CD4-positive, alpha-beta T cell treated with Interleukin-15 for 4 hours (primary cell): ENCODE results near the gene RPAP3.
"Not testable (repeated sequence)": the region's sequence is repeated elsewhere in the genome, so short reads cannot be mapped to it uniquely, and the experiment has no call there.

Experiments
- DNase-seq: peaks from one replicate; pipeline ENCODE4 v3.0.0-alpha.2; 2020; ENCODE audit warnings: low spot score

The RPAP3 gene

DNA sequence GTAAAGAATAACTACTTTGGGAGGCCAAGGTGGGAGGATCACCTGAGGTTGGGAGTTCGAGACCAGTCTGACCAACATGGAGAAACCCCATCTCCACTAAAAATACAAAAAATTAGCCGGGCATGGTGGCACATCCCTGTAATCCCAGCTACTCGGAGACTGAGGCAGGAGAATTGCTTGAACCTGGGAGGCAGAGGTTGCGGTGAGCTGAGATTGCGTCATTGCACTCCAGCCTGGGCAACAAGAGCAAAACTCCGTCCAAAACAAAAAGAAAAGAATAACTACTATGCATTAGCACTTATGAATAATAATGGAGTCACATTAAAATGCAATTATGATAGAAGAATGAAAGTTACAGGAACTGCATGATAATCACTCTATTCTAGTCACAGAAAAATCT lies 37.9 kb downstream of the RPAP3 start:
- DNase-seq: not testable (repeated sequence)

DNA sequence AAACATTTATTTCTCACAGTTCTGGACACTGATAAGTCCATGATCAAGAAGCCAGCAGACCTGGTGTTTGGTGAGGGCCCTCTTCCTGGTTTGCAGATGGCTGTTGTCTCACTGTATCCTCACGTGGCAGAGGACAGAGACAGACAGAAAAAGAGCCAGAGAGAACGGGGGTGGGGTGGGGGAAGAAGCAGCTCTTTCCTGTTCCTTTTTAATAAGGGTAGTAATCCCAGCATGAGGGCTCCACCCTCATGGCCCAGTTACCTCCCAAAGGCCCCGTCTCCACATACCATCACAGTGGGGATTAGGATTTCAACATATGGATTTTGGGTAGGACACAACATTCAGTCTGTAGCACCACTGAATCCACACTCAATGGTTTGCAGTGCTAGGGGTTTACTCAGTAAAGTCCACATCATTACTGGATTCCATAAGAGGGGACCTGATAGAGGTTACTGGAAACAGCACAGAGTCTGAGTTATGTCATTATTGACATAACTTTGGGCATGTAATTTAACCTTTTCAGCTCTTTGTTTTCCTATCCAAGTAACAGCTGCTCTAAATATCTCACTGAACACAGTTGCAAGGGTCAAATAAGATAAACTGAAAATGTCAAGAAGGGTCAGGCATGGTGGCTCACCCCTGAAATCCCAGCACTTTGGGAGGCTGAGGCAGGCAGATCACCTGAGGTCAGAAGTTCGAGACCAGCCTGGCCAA lies 53.2 kb downstream of the RPAP3 start:
- no peak for DNase-seq

DNA sequence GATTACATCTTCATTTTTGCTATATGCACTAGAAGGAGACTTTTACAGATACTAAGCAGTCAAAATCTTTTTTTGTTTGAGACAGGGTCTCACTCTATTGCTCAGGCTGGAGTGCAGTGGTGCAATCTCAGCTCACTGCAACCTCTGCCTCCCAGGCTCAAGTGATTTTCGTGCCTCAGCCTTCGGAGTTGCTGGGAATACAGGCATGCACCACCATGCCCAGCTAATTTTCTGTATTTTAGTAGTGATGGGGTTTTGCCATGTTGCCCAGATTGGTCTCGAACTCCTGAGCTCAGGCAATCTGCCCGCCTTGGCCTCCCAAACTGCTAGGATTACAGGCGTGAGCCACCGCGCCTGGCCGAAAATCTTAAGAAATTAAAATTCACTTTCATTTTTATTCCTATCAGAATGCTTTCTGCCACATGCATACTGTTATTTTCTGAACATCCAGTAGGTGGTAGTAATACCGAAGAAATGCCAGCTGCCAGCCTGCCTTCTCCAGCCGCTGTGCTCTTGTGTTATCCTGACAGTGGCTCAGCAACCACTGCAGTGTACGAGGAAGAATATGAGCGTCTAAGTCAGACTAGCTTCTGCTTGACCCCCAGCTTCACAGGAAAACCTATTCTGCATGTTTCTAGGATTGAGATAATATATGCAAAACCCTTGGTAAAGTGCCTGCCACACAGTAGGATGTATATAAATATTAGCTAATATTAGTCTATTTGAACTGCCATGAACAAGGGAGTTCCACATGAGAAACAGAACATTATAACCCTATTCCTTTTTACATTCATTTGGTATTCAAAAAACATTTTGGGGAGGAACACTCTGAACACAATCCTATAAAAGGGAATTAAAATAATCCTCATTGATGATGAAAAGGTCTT lies 54.2 kb downstream of the RPAP3 start:
- peak; percentile 74 for DNase-seq

DNA sequence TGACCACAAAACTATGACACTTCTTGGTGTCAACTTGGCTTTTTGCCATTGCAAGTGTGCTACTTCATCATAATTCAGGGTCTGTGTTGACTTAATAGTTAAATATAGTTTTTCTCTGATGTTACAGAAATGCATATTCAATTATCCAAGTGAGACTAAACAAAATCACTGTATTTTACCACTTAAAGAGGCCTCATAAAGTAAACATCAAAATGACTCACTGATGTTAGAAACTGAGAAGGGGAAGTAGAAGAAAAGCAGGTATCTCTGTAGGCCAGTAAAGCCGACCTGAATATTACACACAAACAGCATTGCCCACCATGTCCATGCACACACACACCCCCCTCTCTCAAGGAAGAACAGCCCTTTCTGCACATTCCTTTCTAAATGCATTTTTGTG lies 55.4 kb downstream of the RPAP3 start:
- no peak for DNase-seq

DNA sequence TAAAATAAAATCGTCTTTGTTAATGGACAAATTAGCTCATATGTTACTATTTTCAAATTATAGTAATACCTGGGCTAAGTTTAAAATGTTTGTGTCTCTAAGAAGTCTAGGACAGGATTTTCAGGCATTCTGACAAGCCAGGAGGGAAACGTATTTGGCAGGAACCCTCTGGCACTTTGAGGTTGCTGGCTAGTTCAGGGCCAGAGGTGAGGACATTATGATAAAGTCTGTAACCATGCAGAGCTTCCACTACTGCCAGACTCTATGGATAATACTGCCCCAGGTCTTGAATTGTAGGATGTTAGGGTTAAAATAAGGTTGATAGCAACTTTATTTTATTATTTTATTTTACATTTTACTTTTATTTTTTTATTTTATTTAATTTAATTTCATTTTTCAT lies 56.4 kb downstream of the RPAP3 start:
- DNase-seq: no peak

DNA sequence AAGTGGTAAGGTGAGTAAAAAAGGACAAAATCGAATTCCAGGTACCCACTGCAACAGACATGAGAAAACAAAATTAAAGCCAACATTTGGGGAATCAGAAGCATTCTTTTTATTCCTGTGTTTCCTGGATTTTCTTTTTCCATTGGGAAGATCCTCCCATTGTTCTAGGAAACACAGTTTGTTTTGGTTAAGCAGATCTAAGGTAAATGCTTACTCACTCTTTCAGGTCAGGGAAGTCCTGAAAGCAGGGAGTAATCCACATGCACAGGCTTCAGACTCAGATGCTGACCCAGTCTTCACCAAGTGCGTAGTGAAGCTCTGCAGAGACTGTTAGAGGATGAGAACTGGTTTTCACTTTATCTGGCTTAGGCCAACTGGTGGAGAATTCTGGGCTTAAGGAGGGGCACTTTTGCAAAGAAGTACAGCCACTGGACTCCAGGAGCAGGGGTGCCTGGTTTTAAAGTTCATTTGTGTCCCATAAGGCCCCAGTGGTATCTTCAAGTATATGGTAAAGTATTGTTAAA lies 57.7 kb downstream of the RPAP3 start:
- no peak for DNase-seq

DNA sequence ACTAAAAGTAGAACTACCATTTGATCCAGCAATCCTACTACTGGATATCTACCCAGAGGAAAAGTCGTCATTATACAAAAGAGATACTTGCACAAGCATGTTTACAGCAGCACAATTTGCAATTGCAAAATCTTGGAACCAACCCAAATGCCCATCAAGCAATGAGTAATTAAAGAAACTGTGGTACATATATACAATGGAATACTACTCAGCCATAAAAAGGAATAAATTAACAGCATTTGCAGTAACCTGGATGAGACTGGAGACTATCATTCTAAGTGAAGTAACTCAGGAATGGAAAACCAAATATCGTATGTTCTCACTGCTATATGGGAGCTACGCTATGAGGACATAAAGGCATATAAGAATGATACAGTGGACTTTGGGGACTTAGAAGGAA lies 63.5 kb downstream of the RPAP3 start:
- not testable (repeated sequence) for DNase-seq

DNA sequence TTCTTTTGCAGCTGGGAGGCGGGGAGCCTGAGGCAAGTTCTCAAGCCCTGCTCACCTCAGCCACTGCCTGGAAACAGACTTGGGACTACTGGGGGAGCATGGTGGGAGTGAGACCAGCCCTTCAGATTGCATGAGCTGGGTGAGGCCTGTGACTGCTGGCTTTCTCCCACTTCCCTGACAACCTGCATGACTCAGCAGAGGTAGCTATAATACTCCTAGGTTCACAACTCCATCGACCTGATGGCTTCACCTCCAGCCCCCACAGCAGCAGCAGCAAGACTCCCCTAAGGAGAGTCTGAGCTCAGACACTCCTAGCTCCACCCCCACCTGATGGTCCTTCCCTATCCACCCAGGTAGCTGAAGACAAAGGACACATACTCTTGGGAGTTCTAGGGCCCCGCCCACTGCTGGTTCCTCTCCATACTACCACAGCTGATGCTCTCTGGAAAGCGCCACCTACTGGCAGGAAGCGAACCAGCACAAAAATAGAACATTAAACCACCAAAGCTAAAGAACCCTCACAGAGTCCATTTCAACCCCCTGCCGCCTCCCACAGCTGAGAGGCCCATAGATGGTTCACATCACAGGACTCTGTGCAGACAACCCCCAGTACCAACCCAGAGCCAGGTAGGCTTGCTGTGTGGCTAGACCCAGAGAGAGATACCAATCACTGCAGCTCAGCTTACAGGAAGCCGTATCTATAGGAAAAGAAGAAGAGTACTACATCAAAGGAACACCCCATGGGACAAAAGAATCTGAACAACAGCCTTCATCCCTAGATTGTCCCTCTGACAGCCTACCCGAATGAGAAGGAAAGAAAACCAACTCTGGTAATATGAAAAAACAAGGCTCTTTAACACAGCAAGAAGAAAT lies 68.7 kb downstream of the RPAP3 start:
- peak; percentile 35 for DNase-seq

DNA sequence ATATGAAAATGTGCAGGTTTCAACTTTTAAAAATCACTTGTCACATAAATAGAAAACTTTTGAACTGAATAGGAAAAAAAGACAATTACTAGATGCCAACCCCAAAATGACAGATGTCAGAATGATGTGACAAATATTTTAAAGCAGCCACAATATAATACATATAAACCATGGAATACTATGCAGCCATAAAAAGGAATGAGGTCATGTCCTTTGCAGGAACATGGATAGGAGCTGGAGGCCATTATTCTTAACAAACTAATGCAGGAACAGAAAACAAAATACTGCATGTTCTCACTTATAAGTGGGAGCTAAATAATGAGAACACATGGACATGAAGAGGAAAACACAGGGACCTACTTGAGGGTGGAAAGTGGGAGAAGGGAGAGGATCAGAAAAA lies 70.1 kb downstream of the RPAP3 start:
- DNase-seq: not testable (repeated sequence)

DNA sequence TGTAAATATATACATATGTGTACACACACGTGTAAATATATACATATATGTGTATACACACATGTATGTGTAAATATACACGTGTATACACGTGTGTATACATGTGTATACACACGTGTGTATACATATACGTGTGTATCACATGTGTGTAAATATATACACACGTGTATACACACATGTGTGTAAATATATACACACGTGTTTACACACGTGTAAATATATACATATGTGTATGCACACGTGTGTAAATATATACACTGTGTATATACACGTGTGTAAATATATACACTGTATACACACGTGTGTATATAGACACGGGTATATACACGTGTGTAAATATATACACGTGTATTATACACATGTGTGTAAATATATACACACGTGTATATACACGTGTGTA lies 71.7 kb downstream of the RPAP3 start:
- no peak for DNase-seq

DNA sequence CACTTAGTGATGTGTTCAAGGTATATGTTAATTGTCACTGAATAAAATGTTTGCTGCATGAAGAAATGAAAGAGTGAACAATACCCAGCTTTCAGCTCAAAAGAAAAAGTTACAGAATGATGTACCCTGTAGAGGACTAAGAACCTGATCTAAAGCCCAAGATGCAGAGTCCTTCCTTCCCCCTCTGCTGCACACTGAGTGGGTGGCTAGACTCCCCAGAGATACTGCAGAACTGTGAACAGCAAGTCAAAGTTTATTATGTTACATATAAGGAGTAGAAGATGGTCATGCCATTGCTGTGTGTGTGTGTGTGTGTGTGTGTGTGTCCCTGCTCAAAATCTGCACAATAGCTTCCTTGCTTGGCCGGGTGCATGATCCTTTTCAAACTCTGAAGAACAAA lies 83.9 kb downstream of the RPAP3 start:
- DNase-seq: no peak

DNA sequence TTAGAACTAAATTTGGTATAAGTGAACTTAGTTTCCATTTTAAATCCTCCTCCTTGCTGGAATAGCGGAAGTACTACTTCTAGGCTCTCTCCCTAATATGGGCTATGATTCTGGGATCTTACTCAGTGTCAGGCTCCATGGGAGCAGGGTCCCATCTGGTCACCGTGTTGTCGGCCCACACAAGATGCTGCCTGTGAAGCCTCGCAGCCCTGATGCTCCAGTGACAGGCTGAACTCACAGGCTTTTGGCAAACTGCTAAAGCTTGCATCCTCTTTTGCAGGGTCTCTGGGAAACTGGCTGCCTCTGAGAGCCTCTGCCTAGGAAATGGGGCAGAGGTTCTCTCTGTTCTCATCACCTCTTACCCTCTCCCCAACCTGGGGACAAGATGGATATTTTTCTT lies 88.4 kb downstream of the RPAP3 start:
- no peak for DNase-seq

DNA sequence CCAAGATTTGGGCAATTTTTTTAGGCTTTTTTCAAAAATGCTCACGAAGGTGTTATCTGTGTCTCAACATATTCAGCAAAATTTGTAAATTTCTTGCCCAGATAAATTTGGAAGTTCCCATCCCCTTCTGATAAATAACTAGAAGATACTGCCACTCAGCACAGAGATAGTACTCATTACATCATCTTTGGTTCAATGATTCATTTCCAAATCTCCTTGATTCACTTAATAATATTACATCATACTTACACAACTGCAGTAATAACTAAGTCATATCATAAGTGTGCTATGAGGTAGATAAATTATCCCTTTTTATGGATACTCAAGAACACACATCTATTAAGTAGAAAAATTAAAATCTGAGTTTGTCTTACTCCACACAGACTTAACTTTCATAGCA lies 89.4 kb downstream of the RPAP3 start:
- no peak for DNase-seq

DNA sequence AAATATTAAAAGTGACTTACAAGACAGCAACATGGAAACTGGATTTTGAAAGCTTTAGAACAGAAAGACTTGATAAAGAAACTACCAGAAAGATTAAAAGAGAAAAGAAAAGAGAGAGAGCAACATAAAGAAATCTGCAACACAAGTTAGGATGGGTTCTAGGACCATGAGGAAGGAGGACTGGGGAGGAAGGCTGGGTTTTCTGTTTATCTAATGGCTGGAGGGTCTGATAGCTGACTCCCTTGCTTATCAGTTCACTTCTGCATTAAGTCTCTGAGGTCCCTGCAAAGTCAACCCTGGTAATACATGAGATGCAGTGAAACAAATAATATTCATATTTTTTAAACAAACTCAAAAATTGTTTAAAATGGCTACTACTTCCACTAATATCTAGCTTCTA lies 90.1 kb downstream of the RPAP3 start:
- no peak for DNase-seq

DNA sequence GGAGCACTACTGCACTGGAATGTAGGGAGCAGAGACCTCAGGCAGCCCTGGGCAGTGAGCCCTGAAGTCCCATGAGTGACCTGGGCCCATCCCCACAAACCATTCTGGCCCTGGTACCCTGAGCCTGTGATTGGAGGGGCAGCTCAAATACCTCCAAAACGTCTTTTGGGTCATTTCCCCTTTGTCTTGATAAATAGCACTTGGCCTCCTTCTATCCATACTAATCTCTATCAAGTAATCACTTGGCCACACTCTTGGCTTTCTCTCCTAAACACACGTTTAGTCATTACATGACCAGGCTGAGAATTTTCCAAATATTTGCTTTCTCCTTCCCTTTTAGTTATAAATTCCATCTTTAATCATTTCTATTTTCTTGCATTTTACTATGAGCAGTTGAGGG lies 91.3 kb downstream of the RPAP3 start:
- DNase-seq: no peak

DNA sequence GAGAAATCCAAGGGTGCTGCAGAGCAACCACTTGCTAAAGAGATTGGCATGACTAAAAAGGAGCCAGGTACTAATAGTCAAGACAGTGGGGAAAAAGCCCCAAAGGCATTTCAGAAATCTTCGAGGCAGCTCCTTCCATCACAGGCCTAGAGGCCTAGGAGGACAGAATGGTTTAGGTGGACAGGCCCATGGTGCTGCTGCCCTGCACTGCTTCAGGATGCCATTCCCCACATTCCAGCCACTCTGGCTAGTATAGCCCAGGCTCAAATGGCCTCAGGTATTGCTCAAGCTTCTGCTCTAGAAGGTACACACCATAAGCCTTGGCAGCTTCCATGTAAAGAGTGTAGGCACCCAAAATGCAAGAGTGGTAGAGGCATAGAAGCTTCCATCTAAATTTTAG lies 92.9 kb downstream of the RPAP3 start:
- DNase-seq: no peak

DNA sequence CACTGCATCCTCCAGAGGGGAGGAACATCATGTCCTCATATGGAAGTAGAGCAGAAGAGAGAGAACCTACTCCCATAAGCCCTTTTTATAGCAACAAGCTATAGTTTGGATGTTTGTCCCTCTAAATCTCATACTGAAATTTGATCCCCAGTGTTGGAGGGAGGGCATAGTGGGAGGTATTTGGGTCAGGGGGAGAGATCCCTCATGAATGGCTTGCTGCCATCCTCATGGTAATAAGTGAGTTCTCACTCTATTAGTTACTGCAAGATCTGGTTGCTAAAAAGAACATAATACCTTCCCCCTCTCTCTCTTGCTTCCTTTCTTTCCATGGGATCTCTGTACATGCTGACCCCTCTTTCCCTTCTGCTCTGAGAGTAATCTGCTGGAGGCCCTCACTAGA lies 93.9 kb downstream of the RPAP3 start:
- no peak for DNase-seq
